Natural killer cell (primary cell): ENCODE measurements around the gene DSCAML1. TPM values are rescaled to one million over a fixed set of nuclear protein-coding genes. Genes with fewer than 3 reads are reported as not detected.

Experiments
- ATAC-seq, 3 donors: fragments of 150-1000 bp in 2 of 3; fragments of 200-7000 bp in 1 of 3; cut with Tn5 transposase; 1 replicate in 1 of 3; 2 replicates in 2 of 3; pipeline ENCODE4 v1.10.0; 2021; ENCODE audit warnings: mild to moderate bottlenecking in 2 of 3, moderate library complexity in 2 of 3
- DNase-seq, 2 donors: peaks; one replicate each; pipeline versions ENCODE4 v3.0.0 to v3.0.0-alpha.2; 2013 to 2021; ENCODE audit warnings: mixed read lengths in 1 of 2
- H3K27ac ChIP-seq: one replicate; pipeline ENCODE4 v1.5.1; 2013; ENCODE audit warnings: mild to moderate bottlenecking, low read length
- H3K27me3 ChIP-seq: one replicate; pipeline ENCODE4 v1.6.1; 2013; ENCODE audit warnings: low read length; ENCODE audit not compliant: control insufficient read depth, insufficient read depth
- H3K36me3 ChIP-seq: one replicate; pipeline ENCODE4 v1.6.1; 2013; ENCODE audit warnings: low read length; ENCODE audit not compliant: control insufficient read depth, insufficient read depth
- H3K4me1 ChIP-seq: one replicate; pipeline ENCODE4 v1.6.1; 2013; ENCODE audit warnings: low read length; ENCODE audit not compliant: control insufficient read depth, insufficient read depth
- H3K4me3 ChIP-seq: one replicate; pipeline ENCODE4 v1.5.1; 2013; ENCODE audit warnings: low read length
- H3K9me3 ChIP-seq: one replicate; pipeline ENCODE4 v1.6.1; 2013; ENCODE audit warnings: low read length; ENCODE audit not compliant: control insufficient read depth, insufficient read depth
- H3K27ac Mint-ChIP-seq, 2 donors: one replicate each; pipeline ENCODE4 v1.8.0; 2022; ENCODE audit warnings: mild to moderate bottlenecking in 2 of 2, mixed read lengths in 2 of 2, moderate library complexity in 1 of 2
- H3K27me3 Mint-ChIP-seq, 2 donors: one replicate each; pipeline ENCODE4 v1.8.0; 2022; ENCODE audit warnings: low read depth in 2 of 2, mixed read lengths in 2 of 2
- H3K36me3 Mint-ChIP-seq: one replicate; pipeline ENCODE4 v1.8.0; 2022; ENCODE audit warnings: mixed read lengths
- H3K4me1 Mint-ChIP-seq, 2 donors: one replicate each; pipeline ENCODE4 v1.8.0; 2022; ENCODE audit warnings: mixed read lengths in 2 of 2
- H3K4me3 Mint-ChIP-seq: one replicate; pipeline ENCODE4 v1.8.0; 2022; ENCODE audit warnings: mild to moderate bottlenecking, moderate library complexity, mixed read lengths
- H3K9me3 Mint-ChIP-seq, 2 donors: one replicate each; pipeline ENCODE4 v1.8.0; 2022; ENCODE audit warnings: mixed read lengths in 2 of 2
- WGBS: methylation state at CpG from one replicate; pipeline ENCODE4 v1.1.7; 2013; ENCODE audit warnings: missing lambda C conversion rate; ENCODE audit not compliant: insufficient coverage; 5-methylcytosine and 5-hydroxymethylcytosine counted together
- intact Hi-C: fragments of 100-400 bp; cut with micrococcal nuclease; formaldehyde crosslinking; loops from one replicate; pipeline ENCODE4 v1.14.2; 2022
- total RNA-seq, 4 donors: library from RNA; stranded (reverse); fragments of 120-200 nt in 1 of 4; gene quantifications; one replicate each; pipeline versions ENCODE4 v1.2.3 to v1.2.4, GENCODE V29; 2013 to 2022
- TF ChIP-seq, protein P1 (sequence below): fragments of 200-600 bp; IDR thresholded peaks from one replicate; pipeline ENCODE4 v1.8.0; 2022; ENCODE audit warnings: antibody characterized with exemption

Gene DSCAML1
- total RNA-seq, 3 donors from 2014 or later (not counting 1 experiment from before 2014, with no cell fraction given) = 0.66 TPM; not detected in 2

DNA sequence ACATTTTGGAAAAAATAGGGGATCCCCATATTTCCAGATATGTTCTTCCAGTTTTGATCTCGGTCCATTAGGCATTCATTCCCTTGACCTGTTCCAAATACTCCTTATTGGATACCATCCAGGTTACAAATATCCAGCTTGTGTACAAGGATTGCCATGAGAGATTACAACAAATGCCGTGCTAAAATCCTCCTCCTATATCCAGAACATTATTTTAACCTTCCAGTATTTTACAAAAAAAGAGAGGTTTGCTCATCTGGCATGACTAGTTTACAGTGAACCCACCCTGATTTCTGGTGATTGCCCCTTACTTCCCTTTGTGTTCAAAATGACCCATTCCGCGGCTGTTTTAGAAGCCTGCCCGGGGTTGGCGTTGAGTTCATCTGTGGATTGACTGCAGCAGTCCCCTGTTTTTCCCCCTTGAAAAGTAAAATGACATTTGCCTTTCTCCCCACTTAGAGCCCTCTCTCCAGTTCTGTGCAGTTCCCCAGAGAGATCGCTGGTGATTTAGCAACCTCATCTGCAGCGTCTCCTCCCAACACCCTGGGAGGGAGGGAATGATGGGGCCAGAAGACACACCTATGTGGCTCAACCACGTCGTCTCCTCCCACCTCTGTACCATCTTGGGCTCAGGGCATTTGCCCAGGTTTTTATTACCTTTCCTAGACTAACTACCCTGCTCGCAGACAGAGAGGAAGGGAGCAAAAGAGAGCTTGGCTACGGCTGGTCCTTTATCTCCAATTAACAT lies 73.6 kb downstream of the DSCAML1 start:
- no peaks in the 10 kb centered on the region for H3K27me3 ChIP-seq
- Mint-ChIP-seq H3K36me3 (no peaks in the 10 kb centered on the region), H3K4me3 (no peak overlapping the region), H3K9me3 (no peaks in the 10 kb centered on the region), H3K27me3 (peaks cover 7 to 14% of the 10 kb centered on the region in 2 donors), H3K4me1 (no peaks in the 10 kb centered on the region), H3K27ac (no peak overlapping the region)
- no peak overlapping the region for H3K4me3 ChIP-seq
- H3K4me1 ChIP-seq = no peaks in the 10 kb centered on the region
- TF ChIP-seq, protein P1, sequence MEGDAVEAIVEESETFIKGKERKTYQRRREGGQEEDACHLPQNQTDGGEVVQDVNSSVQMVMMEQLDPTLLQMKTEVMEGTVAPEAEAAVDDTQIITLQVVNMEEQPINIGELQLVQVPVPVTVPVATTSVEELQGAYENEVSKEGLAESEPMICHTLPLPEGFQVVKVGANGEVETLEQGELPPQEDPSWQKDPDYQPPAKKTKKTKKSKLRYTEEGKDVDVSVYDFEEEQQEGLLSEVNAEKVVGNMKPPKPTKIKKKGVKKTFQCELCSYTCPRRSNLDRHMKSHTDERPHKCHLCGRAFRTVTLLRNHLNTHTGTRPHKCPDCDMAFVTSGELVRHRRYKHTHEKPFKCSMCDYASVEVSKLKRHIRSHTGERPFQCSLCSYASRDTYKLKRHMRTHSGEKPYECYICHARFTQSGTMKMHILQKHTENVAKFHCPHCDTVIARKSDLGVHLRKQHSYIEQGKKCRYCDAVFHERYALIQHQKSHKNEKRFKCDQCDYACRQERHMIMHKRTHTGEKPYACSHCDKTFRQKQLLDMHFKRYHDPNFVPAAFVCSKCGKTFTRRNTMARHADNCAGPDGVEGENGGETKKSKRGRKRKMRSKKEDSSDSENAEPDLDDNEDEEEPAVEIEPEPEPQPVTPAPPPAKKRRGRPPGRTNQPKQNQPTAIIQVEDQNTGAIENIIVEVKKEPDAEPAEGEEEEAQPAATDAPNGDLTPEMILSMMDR = no peak
- H3K36me3 ChIP-seq = no peaks in the 10 kb centered on the region
- intact Hi-C loops = no loop called here
- H3K27ac ChIP-seq = no peak overlapping the region
- ATAC-seq = no peak
- DNase-seq = no peak
- WGBS = 69% methylated on average over 10 of the region's 12 CpGs
- no peaks in the 10 kb centered on the region for H3K9me3 ChIP-seq

DNA sequence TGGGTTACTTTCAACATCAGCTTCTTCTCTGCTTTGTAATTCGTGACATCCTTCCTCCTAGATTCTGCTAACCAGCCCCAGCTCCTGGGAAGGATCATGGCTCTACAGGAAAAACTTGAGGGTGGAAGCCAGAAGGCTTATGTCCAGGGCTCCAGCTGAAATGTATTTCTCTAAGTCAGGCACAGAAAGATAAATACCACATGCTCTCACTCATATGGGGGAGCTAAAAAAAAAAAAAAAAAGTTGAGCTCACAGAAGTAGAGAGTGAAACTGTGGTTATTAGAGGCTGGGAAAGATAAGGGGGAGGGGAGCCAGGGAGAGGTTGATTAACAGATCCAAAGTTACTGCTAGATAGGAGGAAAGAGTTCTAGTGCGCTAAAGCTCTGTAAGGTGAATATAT lies 74.9 kb downstream of the DSCAML1 start:
- Mint-ChIP-seq H3K27ac (no peak overlapping the region), H3K9me3 (no peaks in the 10 kb centered on the region), H3K27me3 (peaks cover 3 to 14% of the 10 kb centered on the region in 2 donors), H3K4me3 (no peak overlapping the region), H3K4me1 (no peaks in the 10 kb centered on the region), H3K36me3 (no peaks in the 10 kb centered on the region)
- Histone ChIP-seq H3K27ac (no peak overlapping the region), H3K27me3 (no peaks in the 10 kb centered on the region), H3K9me3 (no peaks in the 10 kb centered on the region), H3K36me3 (no peaks in the 10 kb centered on the region), H3K4me1 (no peaks in the 10 kb centered on the region), H3K4me3 (no peak overlapping the region)
- DNase-seq (no peak), ATAC-seq (no peak)
- intact Hi-C loops = no loop called here
- 80% methylated on average over 2 of the region's 2 CpGs for WGBS
- TF ChIP-seq, protein P1 = no peak

DNA sequence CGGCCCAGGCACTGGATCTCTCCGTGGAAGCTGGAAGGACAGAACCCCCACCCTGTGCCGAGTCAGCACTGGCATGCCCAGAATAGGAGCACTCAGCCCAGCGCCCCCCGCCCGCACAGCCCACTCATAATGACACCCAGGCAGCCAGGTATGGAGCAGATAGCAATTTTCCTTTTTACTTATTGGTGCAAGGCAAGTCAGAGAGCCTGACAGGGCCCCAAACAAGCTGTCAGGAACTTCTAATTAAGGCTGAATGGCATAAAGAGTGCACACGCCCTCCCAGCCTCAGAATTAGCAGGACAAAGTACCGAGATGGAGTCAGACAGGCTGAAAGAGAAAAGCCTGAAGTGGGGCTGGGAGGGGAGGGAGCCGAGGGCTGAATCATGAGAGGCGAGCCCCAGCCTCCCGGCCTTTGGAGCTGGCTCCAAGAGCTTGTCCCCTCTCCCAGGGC lies 76.9 kb downstream of the DSCAML1 start:
- Histone ChIP-seq H3K36me3 (no peaks in the 10 kb centered on the region), H3K4me3 (no peak overlapping the region), H3K27ac (no peak overlapping the region), H3K27me3 (no peaks in the 10 kb centered on the region), H3K9me3 (no peaks in the 10 kb centered on the region), H3K4me1 (no peaks in the 10 kb centered on the region)
- TF ChIP-seq, protein P1 = no peak
- no peak for DNase-seq
- ATAC-seq = no peak
- intact Hi-C loops = no loop called here
- no peaks in the 10 kb centered on the region for H3K4me1 Mint-ChIP-seq
- no peaks in the 10 kb centered on the region for H3K36me3 Mint-ChIP-seq
- H3K4me3 Mint-ChIP-seq = no peak overlapping the region
- WGBS = 83% methylated on average over 11 of the region's 11 CpGs
- no peak overlapping the region for H3K27ac Mint-ChIP-seq
- peaks cover 0 to 14% of the 10 kb centered on the region in 2 donors for H3K27me3 Mint-ChIP-seq
- no peaks in the 10 kb centered on the region for H3K9me3 Mint-ChIP-seq

DNA sequence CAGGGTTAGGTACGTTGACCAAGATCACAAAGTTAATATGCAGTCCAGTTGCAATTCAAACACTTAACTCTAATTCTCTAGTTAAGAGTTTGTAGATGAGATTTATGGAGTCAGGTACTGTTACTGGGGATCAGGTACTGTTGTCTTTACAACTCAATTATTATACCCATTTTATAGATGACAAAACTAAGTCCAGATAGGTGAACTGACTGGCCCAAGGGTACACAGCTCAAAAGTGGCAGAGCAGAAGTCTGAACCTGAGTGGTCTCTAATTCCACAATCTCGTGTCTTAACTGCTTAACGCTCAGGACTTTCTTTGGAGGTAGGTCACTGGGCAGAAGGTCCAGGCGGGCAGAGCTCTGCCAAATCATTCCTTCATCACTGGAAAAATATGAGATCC lies 77.5 kb downstream of the DSCAML1 start:
- Mint-ChIP-seq H3K27me3 (peaks cover 0 to 14% of the 10 kb centered on the region in 2 donors), H3K4me1 (no peaks in the 10 kb centered on the region), H3K9me3 (no peaks in the 10 kb centered on the region), H3K27ac (no peak overlapping the region), H3K36me3 (no peaks in the 10 kb centered on the region), H3K4me3 (no peak overlapping the region)
- H3K4me3 ChIP-seq = no peak overlapping the region
- WGBS = 93% methylated on average over 3 of the region's 4 CpGs
- H3K27me3 ChIP-seq = no peaks in the 10 kb centered on the region
- ATAC-seq (no peak), DNase-seq (no peak)
- TF ChIP-seq, protein P1 = no peak
- no peaks in the 10 kb centered on the region for H3K9me3 ChIP-seq
- intact Hi-C loops = no loop called here
- H3K27ac ChIP-seq = no peak overlapping the region
- no peaks in the 10 kb centered on the region for H3K36me3 ChIP-seq
- H3K4me1 ChIP-seq = no peaks in the 10 kb centered on the region
